MM.1S (cell line): Measurements from ENCODE around the gene TMEM235.

Experiments used
- DNase-seq: peaks from one replicate; pipeline ENCODE4 v3.0.0-alpha.2; 2015
- H2AFZ ChIP-seq: fragments of 300-600 bp; sonication (generic); 2 replicates; pipeline ENCODE4 v1.6.0; 2016; ENCODE audit warnings: antibody characterized with exemption, low read length
- H3F3A ChIP-seq: fragments of 300-600 bp; sonication (generic); 2 replicates; pipeline ENCODE4 v1.6.1; 2016; ENCODE audit warnings: mild to moderate bottlenecking, antibody characterized with exemption, low read length, moderate library complexity, mixed read lengths; ENCODE audit not compliant: insufficient read depth
- H3K27ac ChIP-seq: fragments of 300-600 bp; sonication (generic); 2 replicates; pipeline ENCODE4 v1.5.1; 2016; ENCODE audit warnings: mild to moderate bottlenecking, low read length
- H3K27me3 ChIP-seq: fragments of 300-600 bp; sonication (generic); replicated peaks from 2 replicates; pipeline ENCODE4 v1.6.0; 2016; ENCODE audit warnings: low read length; ENCODE audit not compliant: insufficient read depth
- H3K36me3 ChIP-seq: fragments of 300-600 bp; sonication (generic); replicated peaks from 2 replicates; pipeline ENCODE4 v1.6.1; 2016; ENCODE audit warnings: mild to moderate bottlenecking, low read length, mixed read lengths; ENCODE audit not compliant: insufficient read depth
- H3K4me1 ChIP-seq: fragments of 300-600 bp; sonication (generic); 2 replicates; pipeline ENCODE4 v1.6.1; 2016; ENCODE audit warnings: low read length, mixed read lengths
- H3K4me2 ChIP-seq: fragments of 300-600 bp; sonication (generic); 2 replicates; pipeline ENCODE4 v1.6.0; 2016; ENCODE audit warnings: low read depth, low read length
- H3K4me3 ChIP-seq: fragments of 300-600 bp; sonication (generic); 2 replicates; pipeline ENCODE4 v1.5.1; 2016; ENCODE audit warnings: low read length, mixed read lengths
- H3K79me2 ChIP-seq: fragments of 300-600 bp; sonication (generic); 2 replicates; pipeline ENCODE4 v1.6.1; 2016; ENCODE audit warnings: mixed run types, low read length, mixed read lengths
- H3K9ac ChIP-seq: fragments of 300-600 bp; sonication (generic); 2 replicates; pipeline ENCODE4 v1.6.1; 2016; ENCODE audit warnings: low read length, mixed read lengths
- H3K9me2 ChIP-seq: fragments of 300-600 bp; sonication (generic); replicated peaks from 2 replicates; pipeline ENCODE4 v1.6.1; 2016; ENCODE audit warnings: mild to moderate bottlenecking, low read length, mixed read lengths; ENCODE audit not compliant: insufficient read depth
- H3K9me3 ChIP-seq: fragments of 300-600 bp; sonication (generic); replicated peaks from 2 replicates; pipeline ENCODE4 v1.6.1; 2016; ENCODE audit warnings: mild to moderate bottlenecking, low read length, mixed read lengths; ENCODE audit not compliant: insufficient read depth
- H4K20me1 ChIP-seq: fragments of 300-600 bp; sonication (generic); 2 replicates; pipeline ENCODE4 v1.6.1; 2016; ENCODE audit warnings: mild to moderate bottlenecking, low read length, moderate library complexity, mixed read lengths; ENCODE audit not compliant: insufficient read depth
- EZH2 ChIP-seq: fragments of 300-600 bp; sonication (generic); optimal IDR thresholded peaks from 2 replicates; pipeline ENCODE3; 2017; ENCODE audit warnings: low read depth, mild to moderate bottlenecking, antibody characterized with exemption, low read length, mixed read lengths
- EZH2phosphoT487 ChIP-seq: fragments of 300-600 bp; sonication (generic); IDR thresholded peaks from 2 replicates; pipeline ENCODE4 v1.6.1; 2018; ENCODE audit warnings: antibody characterized with exemption, low read length
- TF ChIP-seq, protein P1 (sequence below): fragments of 300-600 bp; sonication (generic); IDR thresholded peaks from 2 replicates; pipeline ENCODE4 v1.5.1; 2016; ENCODE audit warnings: antibody characterized with exemption, low read length, mixed read lengths

TMEM235 gene

DNA sequence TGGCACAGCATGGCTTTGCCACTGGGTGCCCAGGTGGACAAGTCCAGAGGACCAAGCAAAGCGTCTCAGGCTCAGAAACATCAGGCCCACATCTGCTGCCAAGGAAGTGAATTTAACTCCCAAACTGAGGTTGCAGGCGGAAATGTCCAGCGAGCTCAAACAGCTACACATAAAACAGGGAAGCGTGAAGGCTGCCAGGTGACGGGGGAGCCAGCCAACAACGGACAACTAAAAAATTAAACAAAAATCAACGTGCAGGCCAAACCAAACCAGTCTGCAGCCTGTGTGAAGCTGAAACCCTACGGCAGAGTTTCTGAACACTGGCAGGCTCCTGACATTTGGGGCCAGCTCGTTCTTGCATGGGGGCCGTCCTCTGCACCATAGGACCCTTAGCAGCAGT lies 47.1 kb upstream of the TMEM235 start:
- H3K27ac ChIP-seq: no peak overlapping the region
- no peak overlapping the region for H2AFZ ChIP-seq
- H3K79me2 ChIP-seq: peaks cover 79% of the 10 kb centered on the region
- no peak for TF ChIP-seq EZH2
- no peak for TF ChIP-seq EZH2phosphoT487
- TF ChIP-seq, protein P1, sequence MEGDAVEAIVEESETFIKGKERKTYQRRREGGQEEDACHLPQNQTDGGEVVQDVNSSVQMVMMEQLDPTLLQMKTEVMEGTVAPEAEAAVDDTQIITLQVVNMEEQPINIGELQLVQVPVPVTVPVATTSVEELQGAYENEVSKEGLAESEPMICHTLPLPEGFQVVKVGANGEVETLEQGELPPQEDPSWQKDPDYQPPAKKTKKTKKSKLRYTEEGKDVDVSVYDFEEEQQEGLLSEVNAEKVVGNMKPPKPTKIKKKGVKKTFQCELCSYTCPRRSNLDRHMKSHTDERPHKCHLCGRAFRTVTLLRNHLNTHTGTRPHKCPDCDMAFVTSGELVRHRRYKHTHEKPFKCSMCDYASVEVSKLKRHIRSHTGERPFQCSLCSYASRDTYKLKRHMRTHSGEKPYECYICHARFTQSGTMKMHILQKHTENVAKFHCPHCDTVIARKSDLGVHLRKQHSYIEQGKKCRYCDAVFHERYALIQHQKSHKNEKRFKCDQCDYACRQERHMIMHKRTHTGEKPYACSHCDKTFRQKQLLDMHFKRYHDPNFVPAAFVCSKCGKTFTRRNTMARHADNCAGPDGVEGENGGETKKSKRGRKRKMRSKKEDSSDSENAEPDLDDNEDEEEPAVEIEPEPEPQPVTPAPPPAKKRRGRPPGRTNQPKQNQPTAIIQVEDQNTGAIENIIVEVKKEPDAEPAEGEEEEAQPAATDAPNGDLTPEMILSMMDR: no peak
- peaks cover 27% of the 10 kb centered on the region for H3K4me1 ChIP-seq
- DNase-seq: no peak
- H3K4me2 ChIP-seq: peak overlapping the region; percentile 9; the same call in 1 of the 2 replicates
- H3K27me3 ChIP-seq: no peaks in the 10 kb centered on the region
- H3K9me3 ChIP-seq: no peaks in the 10 kb centered on the region
- H3K36me3 ChIP-seq: peaks cover under 1% of the 10 kb centered on the region; the same call in 1 of the 2 replicates
- no peak overlapping the region for H3K4me3 ChIP-seq
- peaks cover 15% of the 10 kb centered on the region for H3F3A ChIP-seq
- H4K20me1 ChIP-seq: no peaks in the 10 kb centered on the region
- no peak overlapping the region for H3K9ac ChIP-seq
- H3K9me2 ChIP-seq: no peaks in the 10 kb centered on the region

GRCh38 chr17:78184868-78185267 lies 46.6 kb upstream of the TMEM235 start:
- TF ChIP-seq, protein P1: no peak
- no peak for TF ChIP-seq EZH2phosphoT487
- TF ChIP-seq EZH2: no peak
- no peaks in the 10 kb centered on the region for H3K9me2 ChIP-seq
- H3K27me3 ChIP-seq: no peaks in the 10 kb centered on the region
- DNase-seq: no peak
- H3F3A ChIP-seq: peaks cover 12% of the 10 kb centered on the region
- H3K9ac ChIP-seq: no peak overlapping the region
- H3K79me2 ChIP-seq: peaks cover 75% of the 10 kb centered on the region
- H4K20me1 ChIP-seq: no peaks in the 10 kb centered on the region
- no peak overlapping the region for H3K27ac ChIP-seq
- H3K9me3 ChIP-seq: no peaks in the 10 kb centered on the region
- H3K4me1 ChIP-seq: peaks cover 25% of the 10 kb centered on the region
- no peaks in the 10 kb centered on the region for H3K36me3 ChIP-seq
- no peak overlapping the region for H2AFZ ChIP-seq
- no peak overlapping the region for H3K4me3 ChIP-seq
- H3K4me2 ChIP-seq: no peak overlapping the region

- Histone ChIP-seq H3K27me3 (no peaks in the 10 kb centered on the region), H3K9me2 (no peaks in the 10 kb centered on the region), H4K20me1 (no peaks in the 10 kb centered on the region), H3K79me2 (peaks cover 66% of the 10 kb centered on the region), H3K4me2 (peak overlapping the region; percentile 78), H3K27ac (no peak overlapping the region), H3K4me1 (peaks cover 13% of the 10 kb centered on the region), H3K9ac (peak overlapping the region; percentile 47; the same call in 1 of the 2 replicates), H3K36me3 (no peaks in the 10 kb centered on the region), H2AFZ (no peak overlapping the region), H3K9me3 (no peaks in the 10 kb centered on the region), H3F3A (no peaks in the 10 kb centered on the region), H3K4me3 (peak overlapping the region; percentile 86)
- no peak for TF ChIP-seq EZH2phosphoT487
- TF ChIP-seq EZH2: no peak
- TF ChIP-seq, protein P1: no peak
- DNase-seq: peak; percentile 29
These were observed 45.3 kb upstream of the TMEM235 start for GRCh38 chr17:78185981-78186691.
